HG03045 (cell line): ENCODE results near the gene HEPHL1.
"Not testable (repeated sequence)": the region's sequence is repeated elsewhere in the genome, so short reads cannot be mapped to it uniquely, and the experiment has no call there.

Experiments used
- ATAC-seq: cut with Tn5 transposase; IDR thresholded peaks from one replicate; pipeline ENCODE4 v1.9.1; 2021; ENCODE audit warnings: mild to moderate bottlenecking, moderate library complexity; ENCODE audit not compliant: unreplicated experiment

HEPHL1 gene

GRCh38 chr11:94020777-94021481 lies at the start of gene HEPHL1:
Gene HEPHL1 (plus strand): TSS chr11:94021354. CDS start chr11:94021369, 15 bp downstream.
- no peak for ATAC-seq

- ATAC-seq: no peak
Measured at GRCh38 chr11:93972790-93973189, 48.4 kb upstream of the HEPHL1 start.

- not testable (repeated sequence) for ATAC-seq
Measured at GRCh38 chr11:93973322-93974051, 47.7 kb upstream of the HEPHL1 start.

GRCh38 chr11:93974759-93975158 lies 46.4 kb upstream of the HEPHL1 start:
- no peak for ATAC-seq

- not testable (repeated sequence) for ATAC-seq
Measured at GRCh38 chr11:93976577-93977254, 44.4 kb upstream of the HEPHL1 start.

- ATAC-seq: no peak
Measured at GRCh38 chr11:93983542-93984195, 37.5 kb upstream of the HEPHL1 start.

GRCh38 chr11:93984196-93984567 lies 37.0 kb upstream of the HEPHL1 start:
- ATAC-seq: no peak

- no peak for ATAC-seq
Measured at GRCh38 chr11:93984936-93985335, 36.2 kb upstream of the HEPHL1 start.

- no peak for ATAC-seq
Measured at GRCh38 chr11:93986716-93987115, 34.4 kb upstream of the HEPHL1 start.

- no peak for ATAC-seq
Measured at GRCh38 chr11:93988455-93988854, 32.7 kb upstream of the HEPHL1 start.

GRCh38 chr11:93988912-93989311 lies 32.2 kb upstream of the HEPHL1 start:
- ATAC-seq: no peak

GRCh38 chr11:93993747-93994146 lies 27.4 kb upstream of the HEPHL1 start:
- no peak for ATAC-seq

- ATAC-seq: no peak
Measured at GRCh38 chr11:93997741-93998140, 23.4 kb upstream of the HEPHL1 start.

GRCh38 chr11:94000659-94001058 lies 20.5 kb upstream of the HEPHL1 start:
- ATAC-seq: no peak

- no peak for ATAC-seq
Measured at GRCh38 chr11:94002226-94002625, 18.9 kb upstream of the HEPHL1 start.

- ATAC-seq: no peak
Measured at GRCh38 chr11:94007426-94007825, 13.7 kb upstream of the HEPHL1 start.

- ATAC-seq: no peak
Measured at GRCh38 chr11:94007906-94008305, 13.2 kb upstream of the HEPHL1 start.

- ATAC-seq: no peak
Measured at GRCh38 chr11:94010136-94010535, 11.0 kb upstream of the HEPHL1 start.

GRCh38 chr11:94011478-94011877 lies 9.7 kb upstream of the HEPHL1 start:
- ATAC-seq: no peak

GRCh38 chr11:94017446-94017845 lies 3.7 kb upstream of the HEPHL1 start:
- ATAC-seq: no peak

- no peak for ATAC-seq
Measured at GRCh38 chr11:94018721-94019120, 2.4 kb upstream of the HEPHL1 start.
